ENCODE measurements around the gene ATP2C1. TPM values are rescaled to one million over a fixed set of nuclear protein-coding genes. Genes with fewer than 3 reads are reported as not detected.

Gene ATP2C1
- total RNA-seq, 4 donors from 2014 or later, result 55.1 to 69.9 (median 64.3) TPM

GRCh38 chr3:131025539-131025938 lies 131.7 kb downstream of the ATP2C1 start:
- H3K27me3 ChIP-seq, result no peaks in the 10 kb centered on the region
- H3K9me3 ChIP-seq, result no peaks in the 10 kb centered on the region
- peak overlapping the region; percentile 84 for H3K4me3 ChIP-seq
- no peak for DNase-seq (ENCODE audit: low spot score in 2 of 2)
- H3K27ac ChIP-seq, result no peak overlapping the region
- H3K4me1 ChIP-seq, result peaks cover 34% of the 10 kb centered on the region
- 82% methylated on average over 1 of the region's 1 CpG for WGBS
- peaks cover 8% of the 10 kb centered on the region for H3K36me3 ChIP-seq
- no peak for TF ChIP-seq EP300 (IDR thresholded peaks at IDR 0.05)
- TF ChIP-seq CTCF (IDR thresholded peaks at IDR 0.05), result no peak
- no peak for TF ChIP-seq POLR2AphosphoS5 (IDR thresholded peaks at IDR 0.05)

GRCh38 chr3:131026321-131027151 lies 132.7 kb downstream of the ATP2C1 start, which contains the start of the genes ASTE1 and NEK11:
Gene ASTE1 (minus strand): TSS chr3:131026825. CDS start chr3:131025306, 1,519 bp downstream.
Gene NEK11 (plus strand): TSS chr3:131026877. CDS start chr3:131029709, 2,832 bp downstream.
- H3K27me3 ChIP-seq, result no peaks in the 10 kb centered on the region
- TF ChIP-seq POLR2A (IDR thresholded peaks at IDR 0.05), result peak in 1 of 2 donors; percentile 24
- no peak for TF ChIP-seq EP300 (IDR thresholded peaks at IDR 0.05)
- TF ChIP-seq POLR2AphosphoS5 (IDR thresholded peaks at IDR 0.05), result peak in 2 of 3 donors; percentile 42 to 73
- WGBS, result under 1% methylated on average over 43 of the region's 56 CpGs
- H3K4me3 ChIP-seq, result peak within 1 kb of the TSS; percentile 84
- H3K9me3 ChIP-seq, result no peaks in the 10 kb centered on the region
- peak; percentile 95 to 96 for DNase-seq (ENCODE audit: low spot score in 2 of 2)
- H3K27ac ChIP-seq, result peak within 1 kb of the TSS; percentile 89
- H3K36me3 ChIP-seq, result peaks cover 8% of the 10 kb centered on the region
- peaks cover 24% of the 10 kb centered on the region for H3K4me1 ChIP-seq

- WGBS, result 91% methylated on average over 3 of the region's 3 CpGs
Measured at GRCh38 chr3:131028844-131029243, 135.0 kb downstream of the ATP2C1 start.

GRCh38 chr3:131031660-131032059 lies 137.8 kb downstream of the ATP2C1 start:
- H3K4me1 ChIP-seq, result peaks cover 11% of the 10 kb centered on the region
- no peak overlapping the region for H3K4me3 ChIP-seq
- H3K36me3 ChIP-seq, result no peaks in the 10 kb centered on the region
- H3K9me3 ChIP-seq, result no peaks in the 10 kb centered on the region
- TF ChIP-seq CTCF (IDR thresholded peaks at IDR 0.05) (no peak), EP300 (IDR thresholded peaks at IDR 0.05) (no peak), POLR2A (IDR thresholded peaks at IDR 0.05) (no peak), POLR2AphosphoS5 (IDR thresholded peaks at IDR 0.05) (no peak)
- no peak overlapping the region for H3K27ac ChIP-seq
- no peaks in the 10 kb centered on the region for H3K27me3 ChIP-seq
- DNase-seq (ENCODE audit: low spot score in 2 of 2), result no peak
- 66% methylated on average over 3 of the region's 3 CpGs for WGBS

More at GRCh38 chr3:131028844-131029243, 135.0 kb downstream of the ATP2C1 start:
- H3K4me1 ChIP-seq, result peaks cover 21% of the 10 kb centered on the region
- DNase-seq (ENCODE audit: low spot score in 2 of 2), result no peak
- H3K27me3 ChIP-seq, result no peaks in the 10 kb centered on the region
- H3K36me3 ChIP-seq, result peaks cover 2% of the 10 kb centered on the region
- H3K9me3 ChIP-seq, result no peaks in the 10 kb centered on the region
- TF ChIP-seq CTCF (IDR thresholded peaks at IDR 0.05), result no peak
- TF ChIP-seq POLR2AphosphoS5 (IDR thresholded peaks at IDR 0.05), result no peak
- no peak for TF ChIP-seq POLR2A (IDR thresholded peaks at IDR 0.05)
- no peak overlapping the region for H3K27ac ChIP-seq
- H3K4me3 ChIP-seq, result no peak overlapping the region

GRCh38 chr3:131033480-131034080 lies 139.7 kb downstream of the ATP2C1 start:
- WGBS, result 28% methylated on average over 1 of the region's 1 CpG
- H3K4me3 ChIP-seq, result no peak overlapping the region
- H3K4me1 ChIP-seq, result no peaks in the 10 kb centered on the region
- TF ChIP-seq CTCF (IDR thresholded peaks at IDR 0.05), result peak; percentile 20 to 41
- TF ChIP-seq EP300 (IDR thresholded peaks at IDR 0.05), result no peak
- H3K27ac ChIP-seq, result no peak overlapping the region
- H3K9me3 ChIP-seq, result no peaks in the 10 kb centered on the region
- no peaks in the 10 kb centered on the region for H3K36me3 ChIP-seq
- no peak for DNase-seq (ENCODE audit: low spot score in 2 of 2)
- no peaks in the 10 kb centered on the region for H3K27me3 ChIP-seq
